GM18511 (cell line): ENCODE measurements around the gene STRIP2.

ENCODE experiments used
- ATAC-seq: cut with Tn5 transposase; IDR thresholded peaks from one replicate; pipeline ENCODE4 v1.9.1; 2021; ENCODE audit warnings: mild to moderate bottlenecking, moderate library complexity; ENCODE audit not compliant: unreplicated experiment

Gene STRIP2

GRCh38 chr7:129489491-129489890 is 55.3 kb downstream of the STRIP2 start:
- no peak for ATAC-seq

- ATAC-seq: no peak
These were observed 58.2 kb downstream of the STRIP2 start for GRCh38 chr7:129492391-129492790.

GRCh38 chr7:129493555-129493954 is 59.3 kb downstream of the STRIP2 start:
- ATAC-seq: no peak

- ATAC-seq: no peak
These were observed 59.8 kb downstream of the STRIP2 start for GRCh38 chr7:129494041-129494440.

GRCh38 chr7:129495987-129496386 is 61.8 kb downstream of the STRIP2 start:
- ATAC-seq: no peak

- ATAC-seq: no peak
These were observed 62.4 kb downstream of the STRIP2 start for GRCh38 chr7:129496653-129497052.

- no peak for ATAC-seq
These were observed 62.9 kb downstream of the STRIP2 start for GRCh38 chr7:129497156-129497555.

- ATAC-seq: no peak
These were observed 63.8 kb downstream of the STRIP2 start for GRCh38 chr7:129498021-129498420.

- ATAC-seq: no peak
These were observed 65.8 kb downstream of the STRIP2 start for GRCh38 chr7:129499999-129500398.

GRCh38 chr7:129501760-129502707 is 67.8 kb downstream of the STRIP2 start, which contains the start of gene SMKR1:
SMKR1 (plus strand) TSS chr7:129502531; CDS start chr7:129502825, 294 bp downstream.
- peak; percentile 88 for ATAC-seq

GRCh38 chr7:129502708-129503685 is 68.8 kb downstream of the STRIP2 start:
- peak; percentile 27 for ATAC-seq

- ATAC-seq: no peak
These were observed 69.5 kb downstream of the STRIP2 start for GRCh38 chr7:129503725-129504124.

- no peak for ATAC-seq
These were observed 78.0 kb downstream of the STRIP2 start for GRCh38 chr7:129512192-129512591.

GRCh38 chr7:129513546-129513945 is 79.3 kb downstream of the STRIP2 start:
- no peak for ATAC-seq

- no peak for ATAC-seq
These were observed 80.5 kb downstream of the STRIP2 start for GRCh38 chr7:129514683-129515082.

- ATAC-seq: no peak
These were observed 81.1 kb downstream of the STRIP2 start for GRCh38 chr7:129515381-129515780.

GRCh38 chr7:129517931-129518330 is 83.7 kb downstream of the STRIP2 start:
- no peak for ATAC-seq

GRCh38 chr7:129519464-129519863 is 85.2 kb downstream of the STRIP2 start:
- no peak for ATAC-seq

- ATAC-seq: no peak
These were observed 88.1 kb downstream of the STRIP2 start for GRCh38 chr7:129522088-129522970.

GRCh38 chr7:129522971-129523340 is 88.7 kb downstream of the STRIP2 start:
- ATAC-seq: no peak
